PC-9 (cell line): Measurements from ENCODE around the gene SLC6A5.

Experiments
- CTCF ChIP-seq: fragments of 200-600 bp; sonication (generic); conservative IDR thresholded peaks from 2 replicates; pipeline ENCODE4 v1.6.1; 2017; ENCODE audit warnings: mixed run types, antibody characterized with exemption, mild to moderate bottlenecking, moderate library complexity
- EZH2 ChIP-seq: fragments of 200-600 bp; sonication (generic); IDR thresholded peaks from 2 replicates; pipeline ENCODE4 v1.8.0; 2017; ENCODE audit warnings: antibody characterized with exemption, low read depth

DNA sequence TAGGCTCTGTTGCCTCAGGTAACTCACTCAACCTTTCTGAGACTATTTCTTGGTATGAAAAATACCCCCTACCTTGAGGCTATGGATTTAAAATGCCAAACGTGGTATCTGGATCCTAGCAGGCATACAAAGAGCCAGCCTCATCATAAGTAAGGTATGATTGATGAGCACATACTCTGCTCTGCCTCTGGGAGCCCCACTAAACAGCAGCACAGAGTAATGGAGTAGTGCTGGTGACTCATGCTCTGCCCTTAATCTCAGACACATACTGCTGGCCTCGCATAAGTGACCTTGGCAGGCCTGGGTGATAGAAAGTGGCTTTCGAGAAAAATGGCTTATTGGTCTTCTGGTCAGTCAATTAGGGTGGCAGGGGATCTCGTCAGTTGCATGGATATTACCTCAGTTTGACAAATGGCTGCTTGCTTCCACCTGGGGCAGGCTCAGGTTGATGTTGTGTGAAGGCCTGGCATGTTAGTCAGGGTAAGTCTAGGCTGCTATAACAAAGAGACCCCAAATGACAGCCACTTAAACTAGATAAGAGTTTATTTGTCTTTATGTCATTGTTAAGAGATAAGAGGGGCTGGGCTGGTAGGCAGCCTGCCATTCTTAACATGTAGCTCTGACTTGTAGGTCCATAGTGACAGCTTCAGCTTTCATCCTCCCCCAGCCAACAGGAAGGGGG, 15.2 kb upstream of the SLC6A5 start:
- TF ChIP-seq CTCF (no peak), EZH2 (no peak)
